Fibroblast of gingiva (primary cell): ENCODE measurements around the gene OR11H1.
"Not testable (repeated sequence)": the region's sequence is repeated elsewhere in the genome, so short reads cannot be mapped to it uniquely, and the experiment has no call there.

Experiments used
- DNase-seq: peaks from one replicate; pipeline ENCODE4 v3.0.0-alpha.2; 2011; ENCODE audit warnings: low read depth

OR11H1 gene

GRCh38 chr22:15527892-15528291 is at the start of gene OR11H1:
Gene OR11H1, plus strand, starts transcription at chr22:15528192. Its CDS starts 0 bp downstream, at chr22:15528192.
- not testable (repeated sequence) for DNase-seq

- not testable (repeated sequence) for DNase-seq
These were observed 18.0 kb upstream of the OR11H1 start for GRCh38 chr22:15509967-15510366.

- not testable (repeated sequence) for DNase-seq
These were observed 12.1 kb upstream of the OR11H1 start for GRCh38 chr22:15515896-15516295.

GRCh38 chr22:15553767-15554166 is 25.8 kb downstream of the OR11H1 start:
- DNase-seq, result not testable (repeated sequence)

GRCh38 chr22:15563461-15563860 is 35.5 kb downstream of the OR11H1 start:
- DNase-seq, result not testable (repeated sequence)

GRCh38 chr22:15565063-15565462 is 37.1 kb downstream of the OR11H1 start:
- DNase-seq, result not testable (repeated sequence)
